GM19099 (cell line): Measurements from ENCODE around the gene ZBTB44.

ENCODE experiments used
- POLR2A ChIP-seq: IDR thresholded peaks from 3 replicates; pipeline ENCODE4 v1.6.1; 2011; ENCODE audit warnings: low read depth; ENCODE audit not compliant: insufficient read length; ENCODE audit errors: extremely low read depth

The ZBTB44 gene

GRCh38 chr11:130183878-130184610, 130.7 kb downstream of the ZBTB44 start:
- TF ChIP-seq POLR2A = no peak

- no peak for TF ChIP-seq POLR2A
Observed at GRCh38 chr11:130181295-130182272, 133.1 kb downstream of the ZBTB44 start.

- TF ChIP-seq POLR2A = no peak
Observed at GRCh38 chr11:130180896-130181294, 133.8 kb downstream of the ZBTB44 start.

GRCh38 chr11:130180491-130180890, 134.2 kb downstream of the ZBTB44 start:
- no peak for TF ChIP-seq POLR2A

GRCh38 chr11:130179396-130180306, 135.1 kb downstream of the ZBTB44 start:
- TF ChIP-seq POLR2A = no peak

GRCh38 chr11:130178441-130179339, 136.0 kb downstream of the ZBTB44 start:
- no peak for TF ChIP-seq POLR2A

- TF ChIP-seq POLR2A = no peak
Observed at GRCh38 chr11:130177782-130178181, 136.9 kb downstream of the ZBTB44 start.
